B cell (primary cell): ENCODE data around the gene PEAK1. TPM values are rescaled to one million over a fixed set of nuclear protein-coding genes. Genes with fewer than 3 reads are reported as not detected.

Experiments
- ATAC-seq: fragments of 200-7000 bp; cut with Tn5 transposase; one replicate; pipeline ENCODE4 v1.10.0; 2021; ENCODE audit warnings: low read depth, mild to moderate bottlenecking, moderate number of reproducible peaks, moderate library complexity
- CTCF ChIA-PET: fragments of 350-600 bp; sonication (Branson Sonifier 250); formaldehyde crosslinking; loops from one replicate; lab custom pipeline; 2021; ENCODE audit warnings: antibody characterized with exemption, inconsistent platforms; lab: Charles Lee
- POLR2A ChIA-PET: fragments of 350-600 bp; sonication (Branson Sonifier 250); formaldehyde crosslinking; loops from one replicate; lab custom pipeline; 2021; ENCODE audit warnings: antibody characterized with exemption; lab: Charles Lee
- DNase-seq: peaks from one replicate; pipeline ENCODE4 v3.0.0; 2013
- H2AFZ ChIP-seq: 2 replicates; pipeline ENCODE4 v1.6.1; 2012; ENCODE audit warnings: mild to moderate bottlenecking, low read depth, low read length; ENCODE audit not compliant: insufficient read depth, poor library complexity, severe bottlenecking
- H3K27ac ChIP-seq, 2 donors: 1 replicate in 1 of 2; 2 replicates in 1 of 2; pipeline ENCODE4 v1.5.1; 2012 to 2013; ENCODE audit warnings: low read length in 2 of 2, mild to moderate bottlenecking in 2 of 2, moderate library complexity in 1 of 2
- H3K27me3 ChIP-seq, 4 experiments: fragments of 200-600 bp in 1 of 4; sonication (generic) in 1 of 4; replicated peaks in 1 of 4; 1 replicate in 2 of 4; 2 replicates in 2 of 4; pipeline versions ENCODE4 v1.6.1 to v1.7.0; 2013 to 2016; ENCODE audit warnings: low read length in 3 of 4, mild to moderate bottlenecking in 2 of 4, mixed read lengths in 1 of 4, moderate library complexity in 1 of 4; ENCODE audit not compliant: insufficient read depth in 4 of 4, control insufficient read depth in 3 of 4; ENCODE audit errors: control extremely low read depth in 1 of 4
- H3K36me3 ChIP-seq, 2 experiments: replicated peaks in 1 of 2; 1 replicate in 1 of 2; 2 replicates in 1 of 2; pipeline versions ENCODE4 v1.6.1 to v1.7.1; 2013; ENCODE audit warnings: low read length in 1 of 2; ENCODE audit not compliant: insufficient read depth in 2 of 2, control insufficient read depth in 1 of 2; ENCODE audit errors: control extremely low read depth in 1 of 2, extremely low read depth in 1 of 2
- H3K4me1 ChIP-seq, 2 donors: fragments of 200-600 bp in 1 of 2; sonication (generic) in 1 of 2; 1 replicate in 1 of 2; 2 replicates in 1 of 2; pipeline versions ENCODE4 v1.5.1 to v1.6.1; 2013 to 2017; ENCODE audit warnings: low read length in 2 of 2; ENCODE audit not compliant: control insufficient read depth in 2 of 2, insufficient read depth in 2 of 2
- H3K4me2 ChIP-seq: replicated peaks from 2 replicates; pipeline ENCODE3; 2012; ENCODE audit warnings: mild to moderate bottlenecking, low read depth, low read length; ENCODE audit not compliant: poor library complexity, severe bottlenecking
- H3K4me3 ChIP-seq, 5 experiments: fragments of 200-600 bp in 1 of 5; sonication (generic) in 1 of 5; 1 replicate in 3 of 5; 2 replicates in 2 of 5; pipeline versions ENCODE4 v1.5.1 to v1.7.0; 2011 to 2016; ENCODE audit warnings: low read length in 4 of 5, mild to moderate bottlenecking in 4 of 5, low read depth in 2 of 5, control low read depth in 1 of 5, moderate library complexity in 1 of 5; ENCODE audit not compliant: insufficient read depth in 1 of 5; ENCODE audit errors: control extremely low read depth in 1 of 5, extremely low read depth in 1 of 5
- H3K79me2 ChIP-seq: fragments of 200-600 bp; sonication (generic); one replicate; pipeline ENCODE4 v1.6.0; 2016; ENCODE audit warnings: low read length; ENCODE audit not compliant: control insufficient read depth, insufficient read depth
- H3K9ac ChIP-seq: fragments of 200-600 bp; sonication (generic); 2 replicates; pipeline ENCODE4 v1.6.1; 2017; ENCODE audit warnings: mild to moderate bottlenecking, low read length, moderate library complexity
- H3K9me3 ChIP-seq, 3 donors: one replicate each; pipeline versions ENCODE4 v1.6.1 to v1.7.1; 2013; ENCODE audit warnings: low read length in 2 of 3; ENCODE audit not compliant: control insufficient read depth in 2 of 3, insufficient read depth in 1 of 3; ENCODE audit errors: control extremely low read depth in 1 of 3
- H4K20me1 ChIP-seq: 2 replicates; pipeline ENCODE4 v1.6.0; 2012; ENCODE audit warnings: mild to moderate bottlenecking, low read length; ENCODE audit not compliant: insufficient read depth, control insufficient read depth, poor library complexity, severe bottlenecking
- H3K27ac Mint-ChIP-seq: one replicate; pipeline ENCODE4 v1.8.0; 2021; ENCODE audit warnings: mixed read lengths
- H3K27me3 Mint-ChIP-seq: one replicate; pipeline ENCODE4 v1.8.0; 2021; ENCODE audit warnings: mixed read lengths
- H3K4me1 Mint-ChIP-seq: one replicate; pipeline ENCODE4 v1.8.0; 2021; ENCODE audit warnings: mixed read lengths
- H3K4me3 Mint-ChIP-seq: one replicate; pipeline ENCODE4 v1.8.0; 2021; ENCODE audit warnings: mixed read lengths
- H3K9me3 Mint-ChIP-seq: one replicate; pipeline ENCODE4 v1.8.0; 2022; ENCODE audit warnings: mixed read lengths; ENCODE audit not compliant: insufficient read depth
- CTCF ChIP-seq: fragments of 200-600 bp; IDR thresholded peaks from one replicate; pipeline ENCODE4 v1.8.0; 2022; ENCODE audit warnings: antibody characterized with exemption, mild to moderate bottlenecking
- EZH2 ChIP-seq: IDR thresholded peaks from 2 replicates; pipeline ENCODE4 v1.6.1; 2012; ENCODE audit warnings: borderline replicate concordance, low read depth, mild to moderate bottlenecking, moderate library complexity, low read length; ENCODE audit not compliant: insufficient read depth, poor library complexity, severe bottlenecking
- WGBS: methylation state at CpG from one replicate; pipeline ENCODE4 v1.1.5; 2013; ENCODE audit warnings: missing lambda C conversion rate; ENCODE audit not compliant: insufficient coverage; 5-methylcytosine and 5-hydroxymethylcytosine counted together
- intact Hi-C: fragments of 100-400 bp; cut with micrococcal nuclease; formaldehyde crosslinking; loops from one replicate; pipeline ENCODE4 v1.10.0; 2022
- polyA plus RNA-seq: library from polyadenylated mRNA; depleted of rRNA; stranded (reverse); fragments of >200 nt; gene quantifications from 2 replicates; pipeline ENCODE4 v1.2.3, GENCODE V29; 2012
- total RNA-seq, 2 donors: library from RNA; stranded (reverse); fragments of 120-200 nt in 1 of 2; gene quantifications; 1 replicate in 1 of 2; 2 replicates in 1 of 2; pipeline versions ENCODE4 v1.2.3 to v1.2.4, GENCODE V29; 2013 to 2022

The PEAK1 gene
- total and polyA plus RNA-seq, 2 donors (not counting 1 experiment from before 2014, with no cell fraction given): 13.4 to 38.0 TPM

GRCh38 chr15:77266708-77267386, 153.1 kb downstream of the PEAK1 start:
- Mint-ChIP-seq H3K4me3 (no peak overlapping the region), H3K4me1 (peaks cover 2% of the 10 kb centered on the region), H3K9me3 (peaks cover 7% of the 10 kb centered on the region), H3K27me3 (no peaks in the 10 kb centered on the region), H3K27ac (no peak overlapping the region)
- 92% methylated on average over 3 of the region's 5 CpGs for WGBS
- Histone ChIP-seq H3K27me3 (no peaks in the 10 kb centered on the region), H3K4me2 (no peak overlapping the region), H3K4me3 (no peak overlapping the region), H3K4me1 (no peaks in the 10 kb centered on the region), H3K79me2 (no peaks in the 10 kb centered on the region), H2AFZ (no peak overlapping the region), H3K9ac (no peak overlapping the region), H3K9me3 (no peaks in the 10 kb centered on the region), H4K20me1 (no peaks in the 10 kb centered on the region), H3K36me3 (peaks cover 0 to 3% of the 10 kb centered on the region in 2 experiments), H3K27ac (no peak overlapping the region)
- DNase-seq (no peak), ATAC-seq (no peak)
- intact Hi-C loops: no loop called here
- CTCF ChIA-PET: no interaction called here
- TF ChIP-seq EZH2 (no peak), CTCF (no peak)
- POLR2A ChIA-PET: no interaction called here

- no peak overlapping the region for H3K4me3 Mint-ChIP-seq
- intact Hi-C loops: no loop called here
- Histone ChIP-seq H4K20me1 (no peaks in the 10 kb centered on the region), H3K27ac (no peak overlapping the region), H3K9me3 (no peaks in the 10 kb centered on the region), H2AFZ (no peak overlapping the region), H3K9ac (no peak overlapping the region), H3K4me1 (no peaks in the 10 kb centered on the region), H3K4me3 (no peak overlapping the region), H3K27me3 (no peaks in the 10 kb centered on the region), H3K79me2 (no peaks in the 10 kb centered on the region), H3K4me2 (no peak overlapping the region), H3K36me3 (peaks cover 0 to 3% of the 10 kb centered on the region in 2 experiments)
- H3K27ac Mint-ChIP-seq: no peak overlapping the region
- ATAC-seq: no peak
- CTCF ChIA-PET: no interaction called here
- POLR2A ChIA-PET: no interaction called here
- no peaks in the 10 kb centered on the region for H3K27me3 Mint-ChIP-seq
- WGBS: no CpG with 5 or more reads among the region's 2 CpGs
- H3K9me3 Mint-ChIP-seq: no peaks in the 10 kb centered on the region
- no peak for DNase-seq
- no peaks in the 10 kb centered on the region for H3K4me1 Mint-ChIP-seq
- no peak for TF ChIP-seq CTCF
- no peak for TF ChIP-seq EZH2
These were observed 164.5 kb downstream of the PEAK1 start for GRCh38 chr15:77255385-77255784.
